CD4-positive, alpha-beta memory T cell (primary cell): ENCODE results near the gene GPR39. TPM values are rescaled to one million over a fixed set of nuclear protein-coding genes. Genes with fewer than 3 reads are reported as not detected.

ENCODE experiments used
- CTCF ChIA-PET: fragments of 350-600 bp; sonication (Branson Sonifier 250); formaldehyde crosslinking; loops from one replicate; lab custom pipeline; 2021; ENCODE audit warnings: inconsistent platforms; ENCODE audit not compliant: partially characterized antibody; lab: Charles Lee
- POLR2A ChIA-PET: fragments of 350-600 bp; sonication (Branson Sonifier 250); formaldehyde crosslinking; loops from one replicate; lab custom pipeline; 2021; ENCODE audit not compliant: partially characterized antibody; lab: Charles Lee
- DNase-seq, 5 donors: peaks; one replicate each; pipeline versions ENCODE4 v3.0.0 to v3.0.0-alpha.2; 2020 to 2022; ENCODE audit warnings: mixed read lengths in 1 of 5
- H3K27ac ChIP-seq: one replicate; pipeline ENCODE4 v1.7.0; 2013; ENCODE audit warnings: low read depth, low read length
- H3K27me3 ChIP-seq: 2 replicates; pipeline ENCODE4 v1.7.0; 2013; ENCODE audit warnings: mild to moderate bottlenecking, low read length, moderate library complexity; ENCODE audit not compliant: insufficient read depth
- H3K36me3 ChIP-seq: 2 replicates; pipeline ENCODE4 v1.7.0; 2013; ENCODE audit warnings: mild to moderate bottlenecking, low read length, moderate library complexity; ENCODE audit not compliant: insufficient read depth
- H3K4me1 ChIP-seq: 2 replicates; pipeline ENCODE4 v1.7.0; 2013; ENCODE audit warnings: mild to moderate bottlenecking, low read length, moderate library complexity; ENCODE audit not compliant: insufficient read depth
- H3K4me3 ChIP-seq, 2 donors: one replicate each; pipeline ENCODE4 v1.7.0; 2013; ENCODE audit warnings: low read length in 2 of 2, mild to moderate bottlenecking in 1 of 2
- H3K9me3 ChIP-seq, 2 donors: one replicate each; pipeline ENCODE4 v1.7.0; 2013; ENCODE audit warnings: low read length in 2 of 2, control low read depth in 1 of 2; ENCODE audit not compliant: control insufficient read depth in 1 of 2
- H3K27ac Mint-ChIP-seq, 7 donors: one replicate each; pipeline ENCODE4 v1.8.0; 2020 to 2021; ENCODE audit warnings: mixed read lengths in 7 of 7, mild to moderate bottlenecking in 6 of 7, inconsistent platforms in 3 of 7, moderate library complexity in 3 of 7
- H3K27me3 Mint-ChIP-seq, 2 donors: one replicate each; pipeline ENCODE4 v1.8.0; 2020 to 2021; ENCODE audit warnings: mixed read lengths in 2 of 2
- H3K36me3 Mint-ChIP-seq, 2 donors: one replicate each; pipeline ENCODE4 v1.8.0; 2020 to 2021; ENCODE audit warnings: mixed read lengths in 2 of 2, inconsistent platforms in 1 of 2, mild to moderate bottlenecking in 1 of 2
- H3K4me1 Mint-ChIP-seq, 4 donors: one replicate each; pipeline ENCODE4 v1.8.0; 2020 to 2021; ENCODE audit warnings: mixed read lengths in 4 of 4, mild to moderate bottlenecking in 1 of 4
- H3K4me3 Mint-ChIP-seq, 8 donors: one replicate each; pipeline ENCODE4 v1.8.0; 2020 to 2021; ENCODE audit warnings: mixed read lengths in 8 of 8, mild to moderate bottlenecking in 7 of 8, moderate library complexity in 6 of 8, inconsistent platforms in 3 of 8
- H3K9me3 Mint-ChIP-seq, 8 donors: one replicate each; pipeline ENCODE4 v1.8.0; 2020 to 2021; ENCODE audit warnings: mixed read lengths in 8 of 8, mild to moderate bottlenecking in 5 of 8, inconsistent platforms in 3 of 8, moderate library complexity in 1 of 8
- intact Hi-C: fragments of 100-400 bp; cut with micrococcal nuclease; formaldehyde crosslinking; loops from one replicate; pipeline ENCODE4 v1.15.1; 2023
- polyA plus RNA-seq, 2 donors: library from polyadenylated mRNA; unstranded; fragments of 300-500 nt; fragmentation: Illumina TruSeq; gene quantifications; one replicate each; pipeline ENCODE4 v1.2.3, GENCODE V29; 2021
- total RNA-seq, 2 experiments: library from RNA; stranded (reverse); gene quantifications; one replicate each; pipeline ENCODE4 v1.2.3, GENCODE V29; 2021

The GPR39 gene
- total and polyA plus RNA-seq, 4 experiments from 2014 or later: not detected

- Mint-ChIP-seq H3K4me1 (no peaks in the 10 kb centered on the region), H3K9me3 (peaks cover 0 to 5% (median under 1%) of the 10 kb centered on the region in 8 donors), H3K27ac (no peak overlapping the region), H3K36me3 (no peaks in the 10 kb centered on the region), H3K27me3 (no peaks in the 10 kb centered on the region), H3K4me3 (no peak overlapping the region)
- ChIA-PET CTCF (no interaction called here), POLR2A (no interaction called here)
- intact Hi-C loops: no loop called here
- no peaks in the 10 kb centered on the region for H3K4me1 ChIP-seq
- no peak overlapping the region for H3K27ac ChIP-seq
- no peak overlapping the region for H3K4me3 ChIP-seq
- H3K27me3 ChIP-seq: no peaks in the 10 kb centered on the region
- H3K9me3 ChIP-seq: no peaks in the 10 kb centered on the region
- no peak for DNase-seq
- H3K36me3 ChIP-seq: no peaks in the 10 kb centered on the region
Measured at GRCh38 chr2:132581591-132581990, 165.0 kb downstream of the GPR39 start.

GRCh38 chr2:132581991-132582738 is 165.6 kb downstream of the GPR39 start:
- Mint-ChIP-seq H3K9me3 (peaks cover 0 to 5% (median under 1%) of the 10 kb centered on the region in 8 donors), H3K36me3 (no peaks in the 10 kb centered on the region), H3K27me3 (no peaks in the 10 kb centered on the region), H3K4me3 (no peak overlapping the region), H3K4me1 (no peaks in the 10 kb centered on the region), H3K27ac (no peak overlapping the region)
- DNase-seq: no peak
- intact Hi-C loops: no loop called here
- no peak overlapping the region for H3K27ac ChIP-seq
- ChIA-PET CTCF (no interaction called here), POLR2A (no interaction called here)
- H3K9me3 ChIP-seq: no peaks in the 10 kb centered on the region
- H3K4me1 ChIP-seq: no peaks in the 10 kb centered on the region
- H3K4me3 ChIP-seq: no peak overlapping the region
- no peaks in the 10 kb centered on the region for H3K36me3 ChIP-seq
- no peaks in the 10 kb centered on the region for H3K27me3 ChIP-seq

- Histone ChIP-seq H3K4me3 (no peak overlapping the region), H3K27me3 (no peaks in the 10 kb centered on the region), H3K27ac (no peak overlapping the region), H3K4me1 (no peaks in the 10 kb centered on the region), H3K9me3 (no peaks in the 10 kb centered on the region), H3K36me3 (no peaks in the 10 kb centered on the region)
- DNase-seq: no peak
- H3K9me3 Mint-ChIP-seq: peaks cover 0 to 5% (median under 1%) of the 10 kb centered on the region in 8 donors
- ChIA-PET CTCF (no interaction called here), POLR2A (no interaction called here)
- intact Hi-C loops: no loop called here
- H3K36me3 Mint-ChIP-seq: no peaks in the 10 kb centered on the region
- H3K27me3 Mint-ChIP-seq: no peaks in the 10 kb centered on the region
- H3K4me3 Mint-ChIP-seq: no peak overlapping the region
- no peak overlapping the region for H3K27ac Mint-ChIP-seq
- H3K4me1 Mint-ChIP-seq: no peaks in the 10 kb centered on the region
Measured at GRCh38 chr2:132583666-132584360, 167.2 kb downstream of the GPR39 start.

- no peak overlapping the region for H3K4me3 Mint-ChIP-seq
- no peaks in the 10 kb centered on the region for H3K4me1 Mint-ChIP-seq
- H3K27me3 ChIP-seq: no peaks in the 10 kb centered on the region
- H3K9me3 ChIP-seq: no peaks in the 10 kb centered on the region
- no peaks in the 10 kb centered on the region for H3K27me3 Mint-ChIP-seq
- POLR2A ChIA-PET: no interaction called here
- H3K4me1 ChIP-seq: no peaks in the 10 kb centered on the region
- DNase-seq: no peak
- H3K36me3 ChIP-seq: no peaks in the 10 kb centered on the region
- H3K9me3 Mint-ChIP-seq: peaks cover 0 to 5% (median under 1%) of the 10 kb centered on the region in 8 donors
- no peaks in the 10 kb centered on the region for H3K36me3 Mint-ChIP-seq
- H3K4me3 ChIP-seq: no peak overlapping the region
- intact Hi-C loops: no loop called here
- H3K27ac ChIP-seq: no peak overlapping the region
- no peak overlapping the region for H3K27ac Mint-ChIP-seq
- CTCF ChIA-PET: no interaction called here
Measured at GRCh38 chr2:132584976-132585817, 168.6 kb downstream of the GPR39 start.

- Mint-ChIP-seq H3K4me1 (no peaks in the 10 kb centered on the region), H3K27ac (no peak overlapping the region), H3K36me3 (no peaks in the 10 kb centered on the region), H3K9me3 (peaks cover 0 to 7% (median under 1%) of the 10 kb centered on the region in 8 donors), H3K27me3 (no peaks in the 10 kb centered on the region), H3K4me3 (no peak overlapping the region)
- no peaks in the 10 kb centered on the region for H3K9me3 ChIP-seq
- H3K36me3 ChIP-seq: no peaks in the 10 kb centered on the region
- no peak overlapping the region for H3K27ac ChIP-seq
- intact Hi-C loops: no loop called here
- no peak overlapping the region for H3K4me3 ChIP-seq
- H3K4me1 ChIP-seq: no peaks in the 10 kb centered on the region
- no peak for DNase-seq
- POLR2A ChIA-PET: no interaction called here
- CTCF ChIA-PET: no interaction called here
- H3K27me3 ChIP-seq: no peaks in the 10 kb centered on the region
Measured at GRCh38 chr2:132586101-132586511, 169.5 kb downstream of the GPR39 start.

- H3K4me3 Mint-ChIP-seq: no peak overlapping the region
- H3K9me3 Mint-ChIP-seq: peaks cover 0 to 9% (median under 1%) of the 10 kb centered on the region in 8 donors
- Histone ChIP-seq H3K27ac (no peak overlapping the region), H3K4me1 (no peaks in the 10 kb centered on the region), H3K36me3 (no peaks in the 10 kb centered on the region), H3K4me3 (no peak overlapping the region), H3K9me3 (no peaks in the 10 kb centered on the region), H3K27me3 (no peaks in the 10 kb centered on the region)
- CTCF ChIA-PET: no interaction called here
- intact Hi-C loops: no loop called here
- DNase-seq: no peak
- POLR2A ChIA-PET: no interaction called here
- no peak overlapping the region for H3K27ac Mint-ChIP-seq
- no peaks in the 10 kb centered on the region for H3K27me3 Mint-ChIP-seq
- H3K36me3 Mint-ChIP-seq: no peaks in the 10 kb centered on the region
- H3K4me1 Mint-ChIP-seq: no peaks in the 10 kb centered on the region
Measured at GRCh38 chr2:132586835-132587234, 170.2 kb downstream of the GPR39 start.

- Histone ChIP-seq H3K27ac (no peak overlapping the region), H3K27me3 (no peaks in the 10 kb centered on the region), H3K4me3 (no peak overlapping the region), H3K4me1 (no peaks in the 10 kb centered on the region), H3K36me3 (no peaks in the 10 kb centered on the region), H3K9me3 (no peaks in the 10 kb centered on the region)
- no peak for DNase-seq
- Mint-ChIP-seq H3K9me3 (peaks cover 0 to 7% (median 2%) of the 10 kb centered on the region in 8 donors), H3K27ac (no peak overlapping the region), H3K4me1 (no peaks in the 10 kb centered on the region), H3K27me3 (no peaks in the 10 kb centered on the region), H3K4me3 (no peak overlapping the region), H3K36me3 (no peaks in the 10 kb centered on the region)
- POLR2A ChIA-PET: no interaction called here
- CTCF ChIA-PET: no interaction called here
- intact Hi-C loops: no loop called here
Measured at GRCh38 chr2:132588576-132588975, 172.0 kb downstream of the GPR39 start.
